Suppressor macrophage (primary cell): ENCODE measurements around the gene CDC16.

ENCODE experiments used
- DNase-seq, 4 experiments: peaks; one replicate each; pipeline ENCODE4 v3.0.0-alpha.2; 2020 to 2022

CDC16 gene

GRCh38 chr13:114264886-114265611 lies 30.4 kb downstream of the CDC16 start:
- DNase-seq, result no peak

- DNase-seq, result no peak
Observed at GRCh38 chr13:114266241-114266640, 31.5 kb downstream of the CDC16 start.

GRCh38 chr13:114268344-114269280 lies 33.9 kb downstream of the CDC16 start:
- DNase-seq, result no peak

- DNase-seq, result no peak
Observed at GRCh38 chr13:114269281-114269770, 34.6 kb downstream of the CDC16 start.

GRCh38 chr13:114272977-114273376 lies 38.3 kb downstream of the CDC16 start:
- peak in 3 of 4 experiments; percentile 6 to 15 (median 12) for DNase-seq

- DNase-seq, result peak; percentile 54 to 72 (median 68)
Observed at GRCh38 chr13:114275304-114275703, 40.6 kb downstream of the CDC16 start.

GRCh38 chr13:114279146-114279545 lies 44.4 kb downstream of the CDC16 start:
- DNase-seq, result no peak

- DNase-seq, result peak in 3 of 4 experiments; percentile 16 to 34 (median 21)
Observed at GRCh38 chr13:114279758-114280355, 45.2 kb downstream of the CDC16 start.

- DNase-seq, result peak; percentile 97 to 99 (median 98)
Observed at GRCh38 chr13:114281351-114282040, 46.8 kb downstream of the CDC16 start, which contains the start of gene UPF3A. Gene UPF3A (plus strand): TSS chr13:114281601. CDS start chr13:114281640, 39 bp downstream.

- DNase-seq, result peak; percentile 74 to 89 (median 81)
Observed at GRCh38 chr13:114282041-114282670, 47.5 kb downstream of the CDC16 start.

GRCh38 chr13:114283576-114283975 lies 48.9 kb downstream of the CDC16 start:
- peak in 3 of 4 experiments; percentile 22 to 25 (median 24) for DNase-seq

- no peak for DNase-seq
Observed at GRCh38 chr13:114284680-114285079, 50.0 kb downstream of the CDC16 start.

GRCh38 chr13:114285166-114285808 lies 50.6 kb downstream of the CDC16 start:
- DNase-seq, result no peak

- DNase-seq, result no peak
Observed at GRCh38 chr13:114286808-114287207, 52.1 kb downstream of the CDC16 start.

- DNase-seq, result no peak
Observed at GRCh38 chr13:114288157-114288591, 53.5 kb downstream of the CDC16 start.

GRCh38 chr13:114296448-114296847 lies 61.8 kb downstream of the CDC16 start:
- DNase-seq, result no peak

- no peak for DNase-seq
Observed at GRCh38 chr13:114296902-114297301, 62.2 kb downstream of the CDC16 start.

- no peak for DNase-seq
Observed at GRCh38 chr13:114298866-114299265, 64.2 kb downstream of the CDC16 start.

- DNase-seq, result no peak
Observed at GRCh38 chr13:114299604-114300305, 65.1 kb downstream of the CDC16 start.

GRCh38 chr13:114303700-114304327 lies 69.1 kb downstream of the CDC16 start:
- DNase-seq, result no peak
